ENCODE results near the gene METTL23. TPM values are rescaled to one million over a fixed set of nuclear protein-coding genes. Genes with fewer than 3 reads are reported as not detected.

METTL23 gene
- total and polyA plus RNA-seq, 2 experiments from 2014 or later: 41.6 to 55.9 TPM

DNA sequence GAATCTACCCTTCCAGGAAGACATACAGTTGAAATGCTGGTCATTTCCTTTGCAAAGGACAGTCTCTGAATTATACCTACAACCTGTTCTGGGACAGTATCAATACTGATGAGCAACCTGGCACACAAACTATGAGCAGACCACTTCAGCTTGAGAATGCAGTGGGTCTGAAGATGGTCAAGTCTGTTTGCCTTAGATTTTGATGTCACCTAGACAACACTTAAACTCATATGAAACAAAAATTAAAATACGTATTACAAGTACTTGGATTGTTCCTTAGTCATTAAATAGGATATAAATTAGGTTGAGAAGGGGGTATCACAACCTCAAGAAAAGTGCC is 6.9 kb downstream of the METTL23 start:
- H3K27ac ChIP-seq (ENCODE audit: low read depth): 0 out of 2 replicates have a peak overlapping the region, but pooled peaks have one; percentile 1
- TF ChIP-seq STAT1 (IDR thresholded peaks at IDR 0.05; ENCODE audit: unreplicated experiment) (no peak), POLR2AphosphoS5 (IDR thresholded peaks at IDR 0.05; ENCODE audit: low read depth) (no peak), EZH2phosphoT487 (IDR thresholded peaks at IDR 0.05; ENCODE audit: unreplicated experiment) (no peak), JUNB (IDR thresholded peaks at IDR 0.05; ENCODE audit: unreplicated experiment) (no peak), ZNF114 (CRISPR knock-in tag; IDR thresholded peaks at IDR 0.05) (no peak), EZH2 (IDR thresholded peaks at IDR 0.05; ENCODE audit: low read depth, unreplicated experiment) (no peak), NANOG (IDR thresholded peaks at IDR 0.05; ENCODE audit: borderline replicate concordance) (no peak), ZNF331 (CRISPR knock-in tag; IDR thresholded peaks at IDR 0.05; ENCODE audit: low read depth) (no peak), CREB1 (CRISPR knock-in tag; IDR thresholded peaks at IDR 0.05; ENCODE audit: low read depth) (no peak)
- TF ChIP-seq, protein P1, sequence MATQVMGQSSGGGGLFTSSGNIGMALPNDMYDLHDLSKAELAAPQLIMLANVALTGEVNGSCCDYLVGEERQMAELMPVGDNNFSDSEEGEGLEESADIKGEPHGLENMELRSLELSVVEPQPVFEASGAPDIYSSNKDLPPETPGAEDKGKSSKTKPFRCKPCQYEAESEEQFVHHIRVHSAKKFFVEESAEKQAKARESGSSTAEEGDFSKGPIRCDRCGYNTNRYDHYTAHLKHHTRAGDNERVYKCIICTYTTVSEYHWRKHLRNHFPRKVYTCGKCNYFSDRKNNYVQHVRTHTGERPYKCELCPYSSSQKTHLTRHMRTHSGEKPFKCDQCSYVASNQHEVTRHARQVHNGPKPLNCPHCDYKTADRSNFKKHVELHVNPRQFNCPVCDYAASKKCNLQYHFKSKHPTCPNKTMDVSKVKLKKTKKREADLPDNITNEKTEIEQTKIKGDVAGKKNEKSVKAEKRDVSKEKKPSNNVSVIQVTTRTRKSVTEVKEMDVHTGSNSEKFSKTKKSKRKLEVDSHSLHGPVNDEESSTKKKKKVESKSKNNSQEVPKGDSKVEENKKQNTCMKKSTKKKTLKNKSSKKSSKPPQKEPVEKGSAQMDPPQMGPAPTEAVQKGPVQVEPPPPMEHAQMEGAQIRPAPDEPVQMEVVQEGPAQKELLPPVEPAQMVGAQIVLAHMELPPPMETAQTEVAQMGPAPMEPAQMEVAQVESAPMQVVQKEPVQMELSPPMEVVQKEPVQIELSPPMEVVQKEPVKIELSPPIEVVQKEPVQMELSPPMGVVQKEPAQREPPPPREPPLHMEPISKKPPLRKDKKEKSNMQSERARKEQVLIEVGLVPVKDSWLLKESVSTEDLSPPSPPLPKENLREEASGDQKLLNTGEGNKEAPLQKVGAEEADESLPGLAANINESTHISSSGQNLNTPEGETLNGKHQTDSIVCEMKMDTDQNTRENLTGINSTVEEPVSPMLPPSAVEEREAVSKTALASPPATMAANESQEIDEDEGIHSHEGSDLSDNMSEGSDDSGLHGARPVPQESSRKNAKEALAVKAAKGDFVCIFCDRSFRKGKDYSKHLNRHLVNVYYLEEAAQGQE (IDR thresholded peaks at IDR 0.05; ENCODE audit: unreplicated experiment): no peak
- TF ChIP-seq, protein P2, sequence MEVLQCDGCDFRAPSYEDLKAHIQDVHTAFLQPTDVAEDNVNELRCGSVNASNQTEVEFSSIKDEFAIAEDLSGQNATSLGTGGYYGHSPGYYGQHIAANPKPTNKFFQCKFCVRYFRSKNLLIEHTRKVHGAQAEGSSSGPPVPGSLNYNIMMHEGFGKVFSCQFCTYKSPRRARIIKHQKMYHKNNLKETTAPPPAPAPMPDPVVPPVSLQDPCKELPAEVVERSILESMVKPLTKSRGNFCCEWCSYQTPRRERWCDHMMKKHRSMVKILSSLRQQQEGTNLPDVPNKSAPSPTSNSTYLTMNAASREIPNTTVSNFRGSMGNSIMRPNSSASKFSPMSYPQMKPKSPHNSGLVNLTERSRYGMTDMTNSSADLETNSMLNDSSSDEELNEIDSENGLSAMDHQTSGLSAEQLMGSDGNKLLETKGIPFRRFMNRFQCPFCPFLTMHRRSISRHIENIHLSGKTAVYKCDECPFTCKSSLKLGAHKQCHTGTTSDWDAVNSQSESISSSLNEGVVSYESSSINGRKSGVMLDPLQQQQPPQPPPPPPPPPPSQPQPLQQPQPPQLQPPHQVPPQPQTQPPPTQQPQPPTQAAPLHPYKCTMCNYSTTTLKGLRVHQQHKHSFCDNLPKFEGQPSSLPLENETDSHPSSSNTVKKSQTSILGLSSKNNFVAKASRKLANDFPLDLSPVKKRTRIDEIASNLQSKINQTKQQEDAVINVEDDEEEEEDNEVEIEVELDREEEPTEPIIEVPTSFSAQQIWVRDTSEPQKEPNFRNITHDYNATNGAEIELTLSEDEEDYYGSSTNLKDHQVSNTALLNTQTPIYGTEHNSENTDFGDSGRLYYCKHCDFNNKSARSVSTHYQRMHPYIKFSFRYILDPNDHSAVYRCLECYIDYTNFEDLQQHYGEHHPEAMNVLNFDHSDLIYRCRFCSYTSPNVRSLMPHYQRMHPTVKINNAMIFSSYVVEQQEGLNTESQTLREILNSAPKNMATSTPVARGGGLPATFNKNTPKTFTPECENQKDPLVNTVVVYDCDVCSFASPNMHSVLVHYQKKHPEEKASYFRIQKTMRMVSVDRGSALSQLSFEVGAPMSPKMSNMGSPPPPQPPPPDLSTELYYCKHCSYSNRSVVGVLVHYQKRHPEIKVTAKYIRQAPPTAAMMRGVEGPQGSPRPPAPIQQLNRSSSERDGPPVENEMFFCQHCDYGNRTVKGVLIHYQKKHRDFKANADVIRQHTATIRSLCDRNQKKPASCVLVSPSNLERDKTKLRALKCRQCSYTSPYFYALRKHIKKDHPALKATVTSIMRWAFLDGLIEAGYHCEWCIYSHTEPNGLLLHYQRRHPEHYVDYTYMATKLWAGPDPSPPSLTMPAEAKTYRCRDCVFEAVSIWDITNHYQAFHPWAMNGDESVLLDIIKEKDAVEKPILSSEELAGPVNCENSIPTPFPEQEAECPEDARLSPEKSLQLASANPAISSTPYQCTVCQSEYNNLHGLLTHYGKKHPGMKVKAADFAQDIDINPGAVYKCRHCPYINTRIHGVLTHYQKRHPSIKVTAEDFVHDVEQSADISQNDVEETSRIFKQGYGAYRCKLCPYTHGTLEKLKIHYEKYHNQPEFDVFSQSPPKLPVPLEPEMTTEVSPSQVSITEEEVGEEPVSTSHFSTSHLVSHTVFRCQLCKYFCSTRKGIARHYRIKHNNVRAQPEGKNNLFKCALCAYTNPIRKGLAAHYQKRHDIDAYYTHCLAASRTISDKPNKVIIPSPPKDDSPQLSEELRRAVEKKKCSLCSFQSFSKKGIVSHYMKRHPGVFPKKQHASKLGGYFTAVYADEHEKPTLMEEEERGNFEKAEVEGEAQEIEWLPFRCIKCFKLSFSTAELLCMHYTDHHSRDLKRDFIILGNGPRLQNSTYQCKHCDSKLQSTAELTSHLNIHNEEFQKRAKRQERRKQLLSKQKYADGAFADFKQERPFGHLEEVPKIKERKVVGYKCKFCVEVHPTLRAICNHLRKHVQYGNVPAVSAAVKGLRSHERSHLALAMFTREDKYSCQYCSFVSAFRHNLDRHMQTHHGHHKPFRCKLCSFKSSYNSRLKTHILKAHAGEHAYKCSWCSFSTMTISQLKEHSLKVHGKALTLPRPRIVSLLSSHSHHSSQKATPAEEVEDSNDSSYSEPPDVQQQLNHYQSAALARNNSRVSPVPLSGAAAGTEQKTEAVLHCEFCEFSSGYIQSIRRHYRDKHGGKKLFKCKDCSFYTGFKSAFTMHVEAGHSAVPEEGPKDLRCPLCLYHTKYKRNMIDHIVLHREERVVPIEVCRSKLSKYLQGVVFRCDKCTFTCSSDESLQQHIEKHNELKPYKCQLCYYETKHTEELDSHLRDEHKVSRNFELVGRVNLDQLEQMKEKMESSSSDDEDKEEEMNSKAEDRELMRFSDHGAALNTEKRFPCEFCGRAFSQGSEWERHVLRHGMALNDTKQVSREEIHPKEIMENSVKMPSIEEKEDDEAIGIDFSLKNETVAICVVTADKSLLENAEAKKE (CRISPR knock-in tag; IDR thresholded peaks at IDR 0.05): no peak
- TF ChIP-seq, protein P3, sequence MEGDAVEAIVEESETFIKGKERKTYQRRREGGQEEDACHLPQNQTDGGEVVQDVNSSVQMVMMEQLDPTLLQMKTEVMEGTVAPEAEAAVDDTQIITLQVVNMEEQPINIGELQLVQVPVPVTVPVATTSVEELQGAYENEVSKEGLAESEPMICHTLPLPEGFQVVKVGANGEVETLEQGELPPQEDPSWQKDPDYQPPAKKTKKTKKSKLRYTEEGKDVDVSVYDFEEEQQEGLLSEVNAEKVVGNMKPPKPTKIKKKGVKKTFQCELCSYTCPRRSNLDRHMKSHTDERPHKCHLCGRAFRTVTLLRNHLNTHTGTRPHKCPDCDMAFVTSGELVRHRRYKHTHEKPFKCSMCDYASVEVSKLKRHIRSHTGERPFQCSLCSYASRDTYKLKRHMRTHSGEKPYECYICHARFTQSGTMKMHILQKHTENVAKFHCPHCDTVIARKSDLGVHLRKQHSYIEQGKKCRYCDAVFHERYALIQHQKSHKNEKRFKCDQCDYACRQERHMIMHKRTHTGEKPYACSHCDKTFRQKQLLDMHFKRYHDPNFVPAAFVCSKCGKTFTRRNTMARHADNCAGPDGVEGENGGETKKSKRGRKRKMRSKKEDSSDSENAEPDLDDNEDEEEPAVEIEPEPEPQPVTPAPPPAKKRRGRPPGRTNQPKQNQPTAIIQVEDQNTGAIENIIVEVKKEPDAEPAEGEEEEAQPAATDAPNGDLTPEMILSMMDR (conservative IDR thresholded peaks at IDR 0.05; ENCODE audit: low read depth in 2 of 2): no peak
- TF ChIP-seq, protein P4, sequence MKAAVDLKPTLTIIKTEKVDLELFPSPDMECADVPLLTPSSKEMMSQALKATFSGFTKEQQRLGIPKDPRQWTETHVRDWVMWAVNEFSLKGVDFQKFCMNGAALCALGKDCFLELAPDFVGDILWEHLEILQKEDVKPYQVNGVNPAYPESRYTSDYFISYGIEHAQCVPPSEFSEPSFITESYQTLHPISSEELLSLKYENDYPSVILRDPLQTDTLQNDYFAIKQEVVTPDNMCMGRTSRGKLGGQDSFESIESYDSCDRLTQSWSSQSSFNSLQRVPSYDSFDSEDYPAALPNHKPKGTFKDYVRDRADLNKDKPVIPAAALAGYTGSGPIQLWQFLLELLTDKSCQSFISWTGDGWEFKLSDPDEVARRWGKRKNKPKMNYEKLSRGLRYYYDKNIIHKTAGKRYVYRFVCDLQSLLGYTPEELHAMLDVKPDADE (IDR thresholded peaks at IDR 0.05): no peak
- Mint-ChIP-seq H3K27me3 (ENCODE audit: insufficient read depth, low read depth, poor library complexity) (peaks cover 25% of the 10 kb centered on the region), H3K27ac (peak overlapping the region; percentile 83; the same call in 1 of the 2 replicates), H3K4me1 (peaks cover 23% of the 10 kb centered on the region), H3K36me3 (ENCODE audit: low read depth) (peaks cover 73% of the 10 kb centered on the region), H3K4me3 (peak overlapping the region; percentile 99), H3K9me3 (peaks cover 9% of the 10 kb centered on the region; the same call in 2 of the 3 replicates)
- H2AFZ ChIP-seq: no peak overlapping the region
- peaks cover 63% of the 10 kb centered on the region for H3K79me2 ChIP-seq (replicated peaks; ENCODE audit: insufficient read depth)
- H3K9me2 ChIP-seq (ENCODE audit: insufficient read depth): no peaks in the 10 kb centered on the region
- H3K4me3 ChIP-seq: peak overlapping the region; percentile 97
- peak overlapping the region; percentile 99 for H3K4me2 ChIP-seq
- H3K36me3 ChIP-seq (ENCODE audit: insufficient read depth): peaks cover 37% of the 10 kb centered on the region
- ATAC-seq (no peak), DNase-seq (ENCODE audit: low spot score) (no peak)
- H3K27me3 ChIP-seq (ENCODE audit: insufficient read depth): no peaks in the 10 kb centered on the region
- peaks cover 38% of the 10 kb centered on the region for H4K20me1 ChIP-seq (replicated peaks; ENCODE audit: insufficient read depth)
- H3K4me1 ChIP-seq (ENCODE audit: insufficient read depth): peaks cover 8% of the 10 kb centered on the region; the same call in 1 of the 2 replicates
- H3F3A ChIP-seq (replicated peaks; ENCODE audit: low read depth): peaks cover 48% of the 10 kb centered on the region

Data from GM23338 (cell line).